NCI-H345 (cell line): ENCODE results near the gene CCDC57.

Experiments used
- DNase-seq: peaks from one replicate; lab custom pipeline; 2025; lab: John Stamatoyannopoulos, UW

The CCDC57 gene

DNA sequence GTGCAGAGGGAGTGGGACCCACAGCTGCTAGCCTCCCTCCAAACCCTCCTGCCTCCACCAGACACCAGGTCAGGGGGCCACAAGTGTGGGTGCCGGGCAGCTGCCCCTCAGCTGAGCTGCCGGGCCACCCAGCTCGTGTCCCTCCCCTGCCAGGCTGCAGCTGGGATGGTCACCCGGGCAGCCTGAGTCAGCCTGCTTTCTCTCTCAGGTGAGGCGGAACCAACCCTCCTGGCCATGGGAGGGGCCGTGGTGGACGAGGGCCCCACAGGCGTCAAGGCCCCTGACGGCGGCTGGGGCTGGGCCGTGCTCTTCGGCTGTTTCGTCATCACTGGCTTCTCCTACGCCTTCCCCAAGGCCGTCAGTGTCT, 23.1 kb upstream of the CCDC57 start:
- peak; percentile 63 for DNase-seq

GRCh38 chr17:82235056-82235774, 22.6 kb upstream of the CCDC57 start:
- DNase-seq: no peak

DNA sequence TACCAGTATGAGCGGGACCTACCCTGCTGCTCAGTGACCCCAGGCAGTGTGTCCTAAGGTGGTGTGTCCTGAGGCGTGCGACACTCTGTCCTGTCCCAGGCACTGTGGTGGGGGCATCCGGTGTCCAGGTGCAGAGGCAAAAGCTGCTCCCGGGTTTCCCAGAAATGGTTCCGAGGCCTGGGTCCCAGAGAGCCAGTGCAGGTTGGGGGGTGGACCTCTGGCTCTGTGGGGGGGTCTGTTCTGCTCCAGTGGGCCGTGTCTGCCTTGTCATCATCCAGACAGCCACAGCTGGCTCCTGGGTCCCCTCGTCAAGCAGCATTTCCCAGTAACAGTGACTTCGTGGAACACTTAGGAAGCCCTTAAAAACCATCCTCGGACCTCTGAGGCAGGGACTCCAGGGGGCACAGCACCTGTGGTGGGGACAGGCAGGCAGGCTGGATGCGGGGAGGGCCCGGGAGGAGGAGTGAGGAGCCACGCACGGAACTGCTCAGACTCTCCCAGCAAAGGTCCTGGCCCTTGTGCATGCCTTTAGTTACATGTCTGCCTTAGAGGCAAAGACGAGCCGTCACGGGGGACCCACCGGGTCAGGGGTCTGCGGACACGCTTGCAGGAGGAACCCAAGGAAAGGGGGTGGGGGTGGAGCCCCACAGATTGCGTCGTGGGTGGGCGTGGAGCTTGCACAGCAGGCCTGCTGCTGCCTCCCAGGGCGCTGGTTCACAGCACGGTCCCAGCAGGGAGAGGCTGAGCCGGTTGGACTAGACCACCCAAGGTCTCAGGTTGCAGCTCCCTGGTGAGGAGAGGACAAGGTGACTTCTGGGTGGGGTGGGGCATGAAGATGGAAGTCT, 21.8 kb upstream of the CCDC57 start:
- peak; percentile 49 for DNase-seq

DNA sequence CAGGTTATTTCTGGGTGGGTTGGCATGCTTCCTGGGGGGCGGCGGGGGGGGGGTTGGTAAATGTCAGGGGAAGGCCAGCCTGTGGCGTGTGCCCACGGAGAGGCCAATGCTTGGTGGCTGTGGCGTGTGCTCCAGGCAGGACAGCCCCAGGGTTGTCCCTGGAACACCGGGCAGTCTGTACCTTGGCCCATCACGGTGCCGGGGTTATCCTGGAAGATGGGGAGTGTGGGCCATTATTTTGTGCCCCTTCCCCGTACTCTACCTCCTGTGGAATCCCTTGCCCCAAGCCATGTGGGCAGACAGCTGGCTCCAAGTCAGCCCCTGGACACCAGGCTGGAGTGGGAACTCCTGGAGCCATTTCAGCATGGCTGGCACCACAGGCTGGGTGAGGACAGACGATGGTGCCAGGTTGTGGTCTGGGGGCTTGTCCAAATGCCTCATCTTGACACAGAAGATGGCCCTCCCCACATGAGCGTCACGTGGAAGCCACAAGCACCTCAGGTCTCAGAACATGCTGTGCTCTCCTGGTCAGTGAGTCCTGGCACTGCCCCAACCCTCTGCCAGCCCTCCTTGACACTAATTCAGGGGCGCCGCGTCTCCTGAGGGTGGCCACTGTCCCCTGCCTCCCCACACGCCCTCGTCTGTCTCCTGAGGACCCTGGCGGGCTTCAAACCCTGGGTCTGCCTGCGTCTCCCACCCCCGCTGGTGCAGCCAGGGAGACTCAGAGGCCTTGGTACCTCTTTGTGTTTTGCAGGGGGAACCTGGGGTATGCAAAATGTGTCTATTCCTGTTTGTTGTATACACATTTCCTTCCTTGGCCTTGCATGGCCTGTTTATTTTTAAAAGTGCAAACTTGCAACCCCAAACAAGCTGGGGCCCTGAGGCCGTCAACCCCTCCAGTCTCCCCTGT, 20.5 kb upstream of the CCDC57 start:
- DNase-seq: no peak

GRCh38 chr17:82232322-82232820, 19.7 kb upstream of the CCDC57 start:
- DNase-seq: no peak

GRCh38 chr17:82231562-82232321, 19.1 kb upstream of the CCDC57 start:
- peak; percentile 49 for DNase-seq

GRCh38 chr17:82231312-82231561, 18.6 kb upstream of the CCDC57 start:
- DNase-seq: no peak

GRCh38 chr17:82230609-82231311, 18.1 kb upstream of the CCDC57 start:
- peak; percentile 50 for DNase-seq

DNA sequence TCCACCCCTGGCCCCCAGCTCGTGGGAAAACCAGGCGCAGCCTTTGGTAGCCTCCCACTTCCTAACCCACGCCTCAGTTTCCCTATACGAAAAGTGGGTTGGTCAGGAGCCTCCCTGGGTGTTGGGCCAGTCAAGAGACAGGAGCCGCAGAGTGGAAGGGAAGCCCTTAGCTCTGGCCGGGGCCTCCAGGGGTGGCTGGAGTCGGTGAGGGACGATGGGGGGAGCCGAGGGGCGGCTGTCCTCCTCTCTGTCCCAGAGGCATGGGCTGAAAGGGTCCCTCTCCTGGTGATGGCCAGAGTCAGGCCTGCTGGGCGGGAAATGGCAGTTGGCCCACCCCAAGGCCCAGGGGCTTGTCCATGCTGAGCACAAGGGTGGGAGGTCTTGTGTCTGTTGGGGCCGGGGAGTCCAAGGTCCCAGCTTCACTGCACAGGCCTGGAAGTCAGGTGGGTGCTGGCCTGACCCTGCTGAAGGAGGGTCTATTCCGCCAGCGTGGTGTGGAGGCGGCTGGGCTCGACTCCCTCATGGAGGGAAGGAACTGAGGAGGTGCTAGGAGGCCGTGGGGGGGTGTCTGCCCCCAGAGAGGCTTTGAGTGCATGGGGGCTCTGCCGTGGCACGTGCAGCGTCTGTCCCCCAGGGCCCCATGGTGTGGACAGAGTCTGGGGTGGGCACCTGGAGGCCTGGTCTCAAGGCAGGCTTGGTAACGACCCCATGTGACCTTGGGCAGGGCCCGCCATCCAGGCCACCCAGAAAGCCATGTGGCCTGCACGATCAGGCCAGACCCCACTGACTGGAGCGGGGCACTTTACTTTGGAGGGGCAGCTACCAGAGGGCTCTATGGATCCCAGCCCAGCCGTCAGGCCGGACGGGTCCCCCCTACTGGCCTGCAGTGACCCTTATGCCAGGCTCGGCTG, 17.3 kb upstream of the CCDC57 start:
- DNase-seq: no peak

DNA sequence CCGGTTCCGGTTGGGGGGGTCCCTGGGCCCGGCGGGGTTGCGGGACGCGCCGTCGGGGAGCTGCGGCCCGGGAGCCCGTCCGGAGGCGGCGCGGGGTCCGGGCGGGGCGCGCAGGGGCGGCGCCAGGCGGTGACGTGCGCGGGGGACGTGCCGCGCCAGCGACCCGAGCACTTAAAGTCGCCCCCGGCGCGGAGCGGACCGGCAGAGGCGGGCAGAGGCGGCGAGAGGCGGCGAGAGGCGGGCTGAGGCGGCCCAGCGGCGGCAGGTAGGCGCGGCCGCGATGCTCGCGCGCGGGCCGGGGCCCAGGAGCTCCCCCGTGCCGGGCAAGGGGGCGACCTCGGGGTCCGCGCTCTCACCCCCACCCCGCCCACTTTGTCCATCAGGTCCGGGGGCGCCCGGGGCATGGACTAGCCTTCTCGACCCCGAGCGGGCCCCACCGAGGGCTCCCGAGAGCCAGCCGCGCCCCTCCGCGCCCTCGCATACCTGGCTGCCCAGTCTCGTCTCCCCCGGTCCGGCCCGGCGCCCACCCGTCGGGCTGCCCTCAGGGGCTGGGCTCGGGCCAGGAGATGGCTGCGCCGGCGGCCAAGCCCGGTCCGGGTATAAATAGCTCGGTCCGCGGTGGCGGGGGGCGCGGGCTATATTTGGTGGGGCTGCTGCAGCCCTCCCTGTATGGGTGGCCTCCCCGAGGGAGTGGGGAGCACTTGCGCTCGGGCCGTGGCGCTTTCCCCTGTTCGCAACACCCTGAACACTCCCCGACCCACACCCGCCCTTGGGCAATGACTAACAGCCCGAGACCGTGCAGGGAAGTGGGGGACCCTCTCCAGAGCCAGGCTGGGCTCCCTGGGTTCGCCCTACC, 16.4 kb upstream of the CCDC57 start, which contains the start of gene SLC16A3:
Gene SLC16A3 (plus strand): TSS at position 201 of the 856 bp plus-strand sequence. CDS start 6,967 bp downstream, outside the sequence.
- peak; percentile 64 for DNase-seq

- no peak for DNase-seq
Measured at GRCh38 chr17:82228278-82228841, 15.7 kb upstream of the CCDC57 start.

- no peak for DNase-seq
Measured at GRCh38 chr17:82227629-82228277, 15.1 kb upstream of the CCDC57 start.

- DNase-seq: no peak
Measured at GRCh38 chr17:82226809-82227628, 14.4 kb upstream of the CCDC57 start.

DNA sequence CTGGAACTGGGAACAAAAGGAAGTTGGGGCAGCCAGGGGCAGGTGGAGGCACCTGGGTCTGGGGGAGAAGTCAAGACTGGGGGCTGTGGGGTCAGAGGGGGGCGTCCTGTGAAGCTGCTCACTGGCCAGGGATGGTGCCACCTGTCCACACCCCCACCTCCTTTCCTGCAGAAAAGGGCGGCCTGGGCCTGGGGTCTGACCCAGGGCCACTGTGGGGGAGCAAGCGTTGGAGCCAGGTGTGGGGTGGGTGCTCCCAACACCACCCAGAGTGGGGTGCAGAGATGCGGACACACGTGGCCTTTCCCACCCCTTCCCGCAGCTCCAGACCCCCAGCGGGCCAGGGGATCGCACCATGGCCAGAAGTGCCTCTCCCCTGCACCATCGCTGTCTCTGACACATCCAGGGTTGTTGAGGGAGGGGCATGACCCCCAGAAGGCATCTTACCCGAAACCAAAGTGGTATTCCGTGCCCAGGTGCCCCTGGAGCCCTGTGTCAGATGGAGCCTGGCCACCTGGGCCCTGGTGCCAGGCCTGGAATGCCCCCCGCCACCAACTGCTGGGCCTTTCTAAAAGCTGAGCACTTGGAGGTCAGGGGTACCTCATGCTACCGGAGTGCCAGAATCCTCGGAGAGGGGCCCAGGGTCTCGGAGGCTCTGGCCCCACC, 13.6 kb upstream of the CCDC57 start:
- no peak for DNase-seq

DNA sequence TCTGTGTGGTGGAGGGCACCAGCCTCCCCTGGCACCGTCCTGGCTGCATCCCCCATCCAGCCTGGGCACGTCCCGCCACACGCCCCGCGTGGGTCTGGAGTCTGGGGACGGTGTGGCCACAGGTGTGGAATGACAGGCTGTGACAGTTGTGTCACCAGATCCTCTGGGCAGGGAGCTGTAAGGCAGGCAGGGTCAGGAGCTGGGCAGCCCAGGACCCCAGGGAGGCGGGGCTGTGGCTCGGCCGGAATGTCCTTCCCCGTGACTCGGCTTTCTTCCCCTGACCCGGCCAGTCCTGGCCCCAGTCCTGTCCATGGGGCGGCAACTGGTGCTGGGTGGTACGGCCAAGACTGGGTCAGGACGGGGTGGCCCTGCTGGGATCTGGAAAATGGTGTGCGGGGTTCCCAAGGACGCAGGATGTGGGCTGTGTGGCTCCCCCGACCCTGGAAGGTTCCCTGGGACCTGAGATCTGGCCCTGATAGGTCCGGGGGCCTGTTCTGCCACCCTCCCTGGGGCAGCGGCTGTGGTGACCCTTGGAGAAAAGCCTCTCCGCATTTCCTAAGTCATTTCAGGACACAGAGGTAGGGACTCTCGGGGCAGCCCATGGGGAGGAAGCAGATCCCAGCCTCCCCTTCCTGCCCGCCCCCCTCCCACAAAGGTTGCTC, 12.9 kb upstream of the CCDC57 start:
- DNase-seq: no peak

GRCh38 chr17:82224666-82225065, 12.0 kb upstream of the CCDC57 start:
- no peak for DNase-seq
